Ovary (tissue), 3 donors: ENCODE results near the gene VIPR2.

Experiments used
- POLR2A ChIP-seq: fragments of 450-650 bp; IDR thresholded peaks from one replicate; pipeline ENCODE4 v1.6.1; 2017; ENCODE audit warnings: antibody characterized with exemption, mild to moderate bottlenecking, moderate library complexity
- TF ChIP-seq, protein P1 (sequence below), 3 donors: fragments of 450-650 bp in 2 of 3; fragments of 200-600 bp in 1 of 3; IDR thresholded peaks; one replicate each; pipeline versions ENCODE4 v1.5.1 to v1.8.0; 2016 to 2022; ENCODE audit warnings: antibody characterized with exemption in 3 of 3, mild to moderate bottlenecking in 1 of 3
- donor health status: DM: no; HTN: no; CAD: no.

DNA sequence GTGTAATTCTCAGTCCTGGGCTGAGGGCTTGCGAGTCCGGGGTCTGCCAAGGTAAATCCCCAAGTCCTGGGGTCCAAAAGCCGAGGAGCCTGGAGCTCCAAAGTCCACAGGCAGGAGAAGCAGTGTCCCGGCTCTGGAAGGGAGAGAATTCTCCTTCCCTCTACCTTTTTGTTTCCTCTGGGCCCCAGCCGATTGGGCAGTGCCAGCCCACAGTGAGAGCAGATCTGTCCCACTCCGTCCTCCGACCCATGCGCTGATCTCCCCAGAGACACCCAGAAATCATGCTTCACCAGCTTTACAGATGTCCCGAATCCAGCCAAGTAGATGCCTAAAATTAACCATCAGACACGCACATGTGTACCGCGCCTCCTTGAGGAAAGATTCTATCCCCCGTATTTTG is 8.1 kb upstream of the VIPR2 start:
- TF ChIP-seq, protein P1, sequence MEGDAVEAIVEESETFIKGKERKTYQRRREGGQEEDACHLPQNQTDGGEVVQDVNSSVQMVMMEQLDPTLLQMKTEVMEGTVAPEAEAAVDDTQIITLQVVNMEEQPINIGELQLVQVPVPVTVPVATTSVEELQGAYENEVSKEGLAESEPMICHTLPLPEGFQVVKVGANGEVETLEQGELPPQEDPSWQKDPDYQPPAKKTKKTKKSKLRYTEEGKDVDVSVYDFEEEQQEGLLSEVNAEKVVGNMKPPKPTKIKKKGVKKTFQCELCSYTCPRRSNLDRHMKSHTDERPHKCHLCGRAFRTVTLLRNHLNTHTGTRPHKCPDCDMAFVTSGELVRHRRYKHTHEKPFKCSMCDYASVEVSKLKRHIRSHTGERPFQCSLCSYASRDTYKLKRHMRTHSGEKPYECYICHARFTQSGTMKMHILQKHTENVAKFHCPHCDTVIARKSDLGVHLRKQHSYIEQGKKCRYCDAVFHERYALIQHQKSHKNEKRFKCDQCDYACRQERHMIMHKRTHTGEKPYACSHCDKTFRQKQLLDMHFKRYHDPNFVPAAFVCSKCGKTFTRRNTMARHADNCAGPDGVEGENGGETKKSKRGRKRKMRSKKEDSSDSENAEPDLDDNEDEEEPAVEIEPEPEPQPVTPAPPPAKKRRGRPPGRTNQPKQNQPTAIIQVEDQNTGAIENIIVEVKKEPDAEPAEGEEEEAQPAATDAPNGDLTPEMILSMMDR (IDR thresholded peaks at IDR 0.05): no peak
- no peak for TF ChIP-seq POLR2A
